GM21447 (cell line): ENCODE results near the gene TAS2R43.
"Not testable (repeated sequence)": the region's sequence is repeated elsewhere in the genome, so short reads cannot be mapped to it uniquely, and the experiment has no call there.

Experiments
- ATAC-seq: cut with Tn5 transposase; IDR thresholded peaks from one replicate; pipeline ENCODE4 v1.9.1; 2021; ENCODE audit not compliant: unreplicated experiment

TAS2R43 gene

GRCh38 chr12:11062194-11062593 lies 29.9 kb downstream of the TAS2R43 start, which contains the start of gene TAS2R46:
Gene TAS2R46 (minus strand): TSS chr12:11062294. CDS start chr12:11062294, 0 bp downstream.
- ATAC-seq, result not testable (repeated sequence)

GRCh38 chr12:11059784-11060183 lies 32.3 kb downstream of the TAS2R43 start:
- no peak for ATAC-seq

- ATAC-seq, result no peak
Observed at GRCh38 chr12:11059041-11059440, 33.1 kb downstream of the TAS2R43 start.

- no peak for ATAC-seq
Observed at GRCh38 chr12:11055306-11055705, 36.8 kb downstream of the TAS2R43 start.

- ATAC-seq, result not testable (repeated sequence)
Observed at GRCh38 chr12:11049806-11050531, 42.1 kb downstream of the TAS2R43 start.

- not testable (repeated sequence) for ATAC-seq
Observed at GRCh38 chr12:11041366-11041765, 50.7 kb downstream of the TAS2R43 start.
